HG03442 (cell line): ENCODE measurements around the gene KRT14.
A peak's percentile ranks its signal among the peaks of the same experiment; 100 is the strongest.
"Not testable (repeated sequence)": the region's sequence is repeated elsewhere in the genome, so short reads cannot be mapped to it uniquely, and the experiment has no call there.

Source experiments
- ATAC-seq: cut with Tn5 transposase; IDR thresholded peaks from one replicate; pipeline ENCODE4 v1.9.1; 2021; ENCODE audit warnings: mild to moderate bottlenecking, moderate library complexity; ENCODE audit not compliant: unreplicated experiment

Gene KRT14

DNA sequence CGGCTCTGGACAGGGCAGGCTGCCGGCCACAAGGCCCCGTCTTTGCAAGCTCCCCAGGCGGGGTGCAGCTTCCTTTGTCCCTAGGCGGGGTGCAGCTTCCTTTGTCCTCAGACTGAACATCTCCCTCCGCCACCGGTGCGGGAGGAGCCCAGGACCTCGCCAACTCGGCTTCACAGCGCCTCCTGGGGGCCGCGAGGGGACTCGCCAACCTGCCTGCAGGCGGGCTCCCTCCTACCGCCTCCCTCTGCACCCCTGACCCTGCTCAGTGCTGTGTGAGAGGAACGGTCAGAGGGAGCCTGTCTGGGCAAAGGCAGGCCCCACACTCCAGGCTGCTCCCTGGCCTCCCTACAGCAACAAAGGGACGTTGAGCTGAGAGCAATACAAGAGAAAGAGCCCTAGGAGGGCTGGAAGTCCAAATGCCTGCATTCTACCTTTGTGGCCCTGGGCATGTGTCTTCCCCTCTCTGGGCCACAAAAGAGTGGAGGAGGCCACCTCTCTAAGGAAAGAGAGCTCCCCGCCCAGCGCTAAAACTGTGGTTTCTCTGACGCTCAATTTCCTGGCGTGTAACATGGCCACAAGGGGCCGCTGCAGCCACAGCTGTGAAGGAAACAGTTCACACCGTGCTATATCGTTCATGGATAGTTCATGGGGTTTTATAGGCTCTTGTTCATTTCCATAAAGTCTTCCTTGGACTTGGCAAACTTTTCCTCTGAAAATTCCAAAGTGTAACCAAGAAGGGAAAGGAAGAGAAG, 37.7 kb downstream of the KRT14 start:
- ATAC-seq: peak; percentile 67

DNA sequence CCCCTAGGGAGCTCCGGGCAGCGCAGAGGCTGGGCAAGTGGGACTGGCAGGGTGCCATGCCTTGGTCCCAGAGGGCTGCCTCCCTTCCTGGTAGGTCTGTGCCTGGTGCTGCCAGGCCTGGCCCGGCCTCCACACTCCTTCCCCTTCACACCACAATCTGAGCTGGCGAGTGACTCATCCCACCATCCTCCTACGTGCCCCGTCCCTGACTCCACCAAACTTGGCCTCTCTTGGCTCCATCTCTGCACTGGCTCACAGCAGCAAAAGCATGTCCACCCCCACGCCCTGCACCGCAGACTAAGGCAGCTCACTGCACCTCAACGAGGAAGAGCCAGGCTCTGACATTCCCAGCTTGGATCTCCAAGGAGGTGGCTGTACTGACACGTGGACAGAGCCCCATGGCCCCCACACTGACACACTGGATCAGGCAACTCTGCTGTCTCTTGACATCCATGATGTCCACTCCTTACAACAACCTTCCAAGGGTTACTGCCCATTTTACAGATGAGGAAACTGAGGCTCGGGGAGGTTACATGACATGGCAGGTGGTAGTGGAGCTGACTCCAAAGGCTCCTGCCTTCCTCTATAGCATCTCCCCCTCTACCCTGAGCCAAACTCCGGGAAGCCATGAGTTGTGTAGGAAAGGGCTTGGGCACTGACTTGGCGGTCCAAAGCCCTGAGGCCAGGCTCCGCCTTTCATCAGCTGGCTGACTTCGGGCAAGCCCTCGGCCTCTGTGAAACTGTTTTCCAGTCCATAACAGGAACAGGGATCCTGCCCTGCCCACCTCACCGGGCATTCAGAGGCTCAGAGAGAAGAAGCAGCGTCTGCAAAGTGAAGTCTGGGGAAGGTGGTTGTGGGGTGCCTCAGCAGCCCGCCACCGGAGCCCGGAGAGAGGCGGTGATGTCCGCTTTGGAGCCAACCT, 38.5 kb downstream of the KRT14 start:
- no peak for ATAC-seq

- no peak for ATAC-seq
Observed at GRCh38 chr17:41547378-41547841, 39.3 kb downstream of the KRT14 start.

- ATAC-seq: no peak
Observed at GRCh38 chr17:41546819-41547218, 39.9 kb downstream of the KRT14 start.

DNA sequence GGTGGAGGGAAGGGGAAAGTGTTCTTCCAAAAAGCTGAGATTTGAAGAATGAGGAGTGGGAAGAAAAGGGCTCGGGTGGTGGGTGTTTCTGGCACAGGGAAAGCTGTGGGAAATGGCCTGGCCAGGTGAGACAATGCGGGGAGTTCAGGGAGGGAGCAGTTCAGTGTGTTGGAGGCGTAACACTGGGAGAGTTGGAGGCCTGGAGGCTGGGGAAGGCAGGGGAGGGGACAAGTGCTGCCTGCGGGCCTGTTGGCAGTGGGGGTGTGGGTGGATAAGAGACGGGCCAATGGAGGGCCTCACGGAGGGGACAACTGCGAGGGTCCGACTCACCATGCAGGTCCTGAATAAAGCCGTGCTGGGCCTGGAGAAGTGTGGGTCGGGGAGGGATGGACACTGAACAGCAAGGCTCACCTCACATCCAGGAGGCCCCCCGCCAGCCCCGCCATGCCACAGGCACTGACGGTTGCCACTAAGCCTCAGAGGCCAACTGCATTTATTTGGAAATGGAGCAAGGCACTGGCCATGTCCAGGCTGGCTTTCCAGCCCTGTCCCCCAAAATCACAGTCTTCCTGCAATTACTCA, 40.8 kb downstream of the KRT14 start:
- no peak for ATAC-seq

GRCh38 chr17:41544935-41545334, 41.8 kb downstream of the KRT14 start:
- ATAC-seq: no peak

DNA sequence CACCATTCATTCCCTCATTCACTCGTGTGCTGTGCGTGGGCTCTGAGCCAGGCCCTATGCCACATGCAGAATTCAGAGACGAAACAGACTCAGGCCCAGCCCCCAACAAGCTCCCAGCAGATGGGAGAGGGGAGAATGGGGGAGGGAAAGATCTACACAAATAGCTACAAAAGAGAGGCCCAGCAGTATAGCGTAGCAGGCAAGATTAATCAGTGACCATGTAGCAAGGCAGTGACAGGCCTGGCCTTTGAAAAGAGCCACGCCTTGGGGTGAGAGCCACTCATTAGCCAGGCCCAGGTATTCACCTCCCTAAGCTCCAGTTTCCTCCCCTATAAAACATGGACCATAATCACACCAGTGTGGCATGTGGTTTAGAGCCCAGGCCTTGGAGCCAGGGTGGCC, 42.2 kb downstream of the KRT14 start:
- no peak for ATAC-seq

- not testable (repeated sequence) for ATAC-seq
Observed at GRCh38 chr17:41542786-41543185, 43.9 kb downstream of the KRT14 start.

DNA sequence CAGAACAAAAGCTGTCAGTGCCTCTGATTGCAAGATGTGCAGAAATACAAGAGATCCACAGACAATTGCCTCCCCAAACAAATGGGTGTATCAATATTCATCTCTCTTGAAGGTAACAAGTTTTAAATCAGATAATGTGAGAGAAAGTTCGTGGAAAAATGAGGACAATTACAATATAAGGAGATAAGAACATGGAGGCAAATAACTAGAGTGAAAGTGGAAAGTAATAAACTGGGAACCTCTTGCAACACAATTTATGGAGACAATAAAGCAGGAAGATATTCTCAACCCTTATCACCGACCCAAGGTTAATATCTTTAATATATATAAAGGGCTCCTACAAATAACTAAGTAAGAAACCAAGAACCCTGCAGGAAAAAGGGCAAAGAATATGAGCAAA, 44.3 kb downstream of the KRT14 start:
- no peak for ATAC-seq

- no peak for ATAC-seq
Observed at GRCh38 chr17:41540921-41541625, 45.6 kb downstream of the KRT14 start.

DNA sequence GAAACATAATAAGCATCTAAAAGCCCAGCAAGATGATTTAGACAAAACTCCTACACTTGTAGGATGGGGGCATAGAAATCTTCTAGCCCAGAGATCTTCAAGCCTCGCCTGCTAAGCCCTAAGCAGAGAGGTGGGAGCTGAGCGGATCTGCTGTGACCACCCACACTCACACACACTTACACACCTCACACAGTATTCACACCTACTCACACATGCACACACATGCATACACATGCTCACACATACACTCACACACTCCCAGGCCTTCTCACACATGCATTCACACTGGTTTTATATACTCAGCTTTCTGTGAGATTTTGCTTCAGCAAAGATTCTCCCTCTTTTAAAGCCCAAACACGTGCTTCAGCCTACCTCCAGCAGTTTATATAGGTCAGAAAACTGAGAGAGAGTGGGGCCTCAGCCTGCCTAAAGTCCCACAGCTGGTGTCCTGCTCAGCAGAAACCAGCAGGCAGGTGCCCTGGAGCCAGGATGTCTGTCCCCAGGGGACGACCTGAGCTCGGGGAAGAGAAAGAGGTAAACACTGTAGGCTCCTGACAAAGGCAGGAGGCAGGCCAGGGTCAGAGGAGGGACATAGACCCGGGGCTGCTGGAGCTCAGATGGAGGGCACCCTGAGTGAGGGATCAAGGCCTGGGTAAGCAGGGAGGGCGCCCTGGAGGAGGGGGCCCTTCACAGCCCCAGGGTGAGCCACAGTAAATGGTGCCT, 46.6 kb downstream of the KRT14 start:
- no peak for ATAC-seq

DNA sequence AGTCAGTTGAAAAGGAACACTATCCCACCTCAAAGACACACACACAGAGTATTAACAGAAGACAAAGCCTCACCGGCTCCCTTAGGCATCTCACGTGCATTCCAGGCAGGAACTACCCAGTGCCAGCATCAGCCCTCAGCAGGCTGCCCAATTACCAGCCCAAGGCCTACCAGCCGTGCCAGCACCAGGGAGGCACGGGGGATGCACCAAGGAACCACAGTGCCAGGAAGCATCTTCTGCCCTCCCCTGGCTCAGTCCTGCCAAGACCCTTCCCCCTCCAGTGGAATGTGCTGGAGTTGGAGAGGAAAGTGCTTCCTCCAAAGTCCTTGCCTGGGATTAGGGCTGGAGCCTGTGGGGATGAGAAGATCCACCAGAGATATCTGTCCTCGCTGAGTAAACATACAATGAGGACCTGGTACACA, 47.6 kb downstream of the KRT14 start:
- no peak for ATAC-seq

GRCh38 chr17:41538565-41538991, 48.1 kb downstream of the KRT14 start:
- ATAC-seq: no peak

DNA sequence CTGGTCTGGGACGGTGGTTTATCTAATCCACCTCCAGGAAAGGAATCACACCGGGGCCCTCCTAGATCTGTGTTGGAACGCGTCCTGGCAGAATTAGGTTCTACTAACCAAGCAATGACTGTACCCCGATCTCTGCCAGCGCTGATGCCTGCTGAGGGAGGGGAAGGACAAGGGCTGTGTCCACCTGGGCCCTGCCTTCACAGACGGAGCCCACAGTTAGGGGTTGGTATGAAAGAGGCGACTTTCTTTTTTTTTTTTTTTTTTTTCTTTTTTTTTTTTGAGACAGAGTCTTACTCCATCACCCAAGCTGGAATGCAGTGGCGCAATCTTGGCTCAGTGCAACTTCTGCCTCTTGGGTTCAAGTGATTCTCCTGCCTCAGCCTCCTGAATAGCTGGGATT, 48.7 kb downstream of the KRT14 start:
- no peak for ATAC-seq

DNA sequence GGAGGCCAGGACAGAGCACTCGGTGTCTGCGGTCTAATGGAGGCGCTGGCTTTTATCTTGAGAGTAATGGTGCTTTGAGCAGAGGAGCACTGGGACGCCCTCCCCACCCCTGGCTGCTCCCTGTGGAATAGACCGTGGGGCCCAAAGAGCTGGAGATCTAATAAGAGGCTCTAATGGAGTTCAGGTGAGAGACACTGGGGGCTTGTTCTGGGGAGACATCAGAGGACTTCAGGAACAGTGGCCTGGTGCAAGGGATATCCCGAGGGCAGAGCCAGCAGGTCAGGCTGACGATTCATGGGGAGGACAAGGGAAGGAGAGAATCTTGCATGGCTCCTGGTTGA, 49.1 kb downstream of the KRT14 start:
- ATAC-seq: no peak

- ATAC-seq: no peak
Observed at GRCh38 chr17:41536741-41537613, 49.7 kb downstream of the KRT14 start.

DNA sequence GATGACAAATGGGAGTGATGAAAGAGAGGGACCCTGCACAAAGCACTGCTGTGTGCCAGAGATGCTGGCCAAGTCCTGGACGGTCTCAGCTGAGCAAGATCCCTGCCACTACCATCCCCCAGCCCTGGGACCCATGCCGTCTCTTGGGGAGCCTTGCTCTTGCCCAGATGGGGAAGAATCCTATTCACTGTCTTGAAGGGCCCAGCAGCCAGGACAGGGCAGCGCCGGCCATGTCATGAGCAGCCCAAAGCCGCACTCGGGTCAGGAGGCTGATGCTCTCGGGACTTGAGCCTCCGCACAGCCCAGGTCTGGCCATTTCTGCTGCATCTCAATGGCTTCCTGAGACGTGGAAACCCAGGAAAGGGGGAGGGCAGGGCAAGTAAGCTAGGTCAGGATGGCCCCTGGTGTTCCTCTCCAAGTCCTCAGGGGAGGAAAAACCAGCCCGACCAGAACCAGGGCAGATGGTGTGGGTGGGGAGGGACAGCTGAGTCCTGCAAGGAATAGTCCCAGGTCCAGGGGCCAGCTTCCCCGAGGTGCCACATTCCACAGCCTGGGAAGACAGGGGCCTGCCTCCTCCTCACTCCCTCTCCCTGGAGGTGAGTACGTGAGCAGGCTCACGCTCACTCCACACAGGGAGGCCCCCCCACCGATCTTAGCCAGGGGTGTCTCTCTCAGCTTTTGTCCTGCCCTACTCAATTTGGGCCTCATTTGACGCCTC, 50.8 kb downstream of the KRT14 start:
- ATAC-seq: no peak

DNA sequence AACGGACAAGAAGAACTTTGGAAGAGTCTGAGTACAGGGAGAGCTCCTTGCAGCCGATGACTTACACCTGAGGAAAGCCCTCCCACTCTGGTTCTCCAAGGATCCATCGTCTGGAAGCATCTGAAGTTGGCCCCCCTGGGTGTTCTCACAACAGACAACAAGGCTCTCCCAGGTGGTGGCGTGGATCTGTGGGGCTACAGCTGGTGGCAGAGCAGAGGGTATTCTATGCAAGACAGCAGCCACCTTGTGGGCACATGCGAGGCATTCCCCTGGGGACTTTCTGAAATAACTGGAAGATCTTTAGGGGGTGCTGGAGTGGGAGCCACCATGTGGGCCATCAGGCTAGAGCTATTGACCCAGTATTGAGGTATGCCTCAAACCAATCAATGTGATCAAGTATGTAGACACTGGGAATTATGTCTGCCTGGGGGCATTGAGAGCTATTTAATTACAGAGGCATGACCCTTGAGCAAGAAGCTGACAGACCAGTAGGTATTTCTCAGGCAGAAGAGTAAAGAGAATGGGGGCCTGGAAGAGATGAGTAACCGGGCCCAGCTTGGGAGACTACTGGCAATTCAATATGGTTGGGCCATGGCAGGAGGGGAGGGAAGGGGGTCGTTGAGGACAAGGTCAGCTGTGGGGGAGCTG, 51.7 kb downstream of the KRT14 start:
- no peak for ATAC-seq
